HL-60/S4 treated with phorbol 12-myristate 13-acetate at 8.2 ng/mL for 4 days and 3 days (cell line): Measurements from ENCODE around the gene HES4.
"Not testable (repeated sequence)": the region's sequence is repeated elsewhere in the genome, so short reads cannot be mapped to it uniquely, and the experiment has no call there.

Experiments
- in situ Hi-C: fragments of 300-500 bp; cut with MboI; formaldehyde crosslinking; loops from 2 replicates; pipeline ENCODE4 v1.15.0; 2022; ENCODE audit warnings: low sequenced_read_pairs

Gene HES4

GRCh38 chr1:1000357-1001056 lies 610 bp upstream of the HES4 start:
- in situ Hi-C loops: no loop called here

- in situ Hi-C loops: no loop called here
Measured at GRCh38 chr1:998995-999724, 737 bp downstream of the HES4 start.

GRCh38 chr1:998745-998994 lies 1.2 kb downstream of the HES4 start:
- in situ Hi-C loops: no loop called here

GRCh38 chr1:997993-998744 lies 1.7 kb downstream of the HES4 start:
- in situ Hi-C loops: no loop called here

GRCh38 chr1:997713-997992 lies 2.2 kb downstream of the HES4 start:
- in situ Hi-C loops: no loop called here

GRCh38 chr1:996851-997712 lies 2.8 kb downstream of the HES4 start:
- in situ Hi-C loops: no loop called here

GRCh38 chr1:995665-996633 lies 3.9 kb downstream of the HES4 start:
- in situ Hi-C loops: no loop called here

- in situ Hi-C loops: not testable (repeated sequence)
Measured at GRCh38 chr1:994546-994945, 5.4 kb downstream of the HES4 start.

GRCh38 chr1:993379-993995 lies 6.4 kb downstream of the HES4 start:
- in situ Hi-C loops: no loop called here

- in situ Hi-C loops: no loop called here
Measured at GRCh38 chr1:992362-992761, 7.5 kb downstream of the HES4 start.

GRCh38 chr1:991895-992294 lies 8.0 kb downstream of the HES4 start:
- in situ Hi-C loops: no loop called here

GRCh38 chr1:991275-991674 lies 8.6 kb downstream of the HES4 start:
- in situ Hi-C loops: not testable (repeated sequence)

- in situ Hi-C loops: not testable (repeated sequence)
Measured at GRCh38 chr1:988061-988460, 11.8 kb downstream of the HES4 start.

GRCh38 chr1:985126-985525 lies 14.8 kb downstream of the HES4 start:
- in situ Hi-C loops: no loop called here

GRCh38 chr1:984476-984814 lies 15.5 kb downstream of the HES4 start:
- in situ Hi-C loops: no loop called here

- in situ Hi-C loops: no loop called here
Measured at GRCh38 chr1:983798-984475, 16.0 kb downstream of the HES4 start.

GRCh38 chr1:982765-983436 lies 17.0 kb downstream of the HES4 start:
- in situ Hi-C loops: no loop called here

GRCh38 chr1:981955-982558 lies 17.8 kb downstream of the HES4 start, which contains the start of gene PERM1:
PERM1 (minus strand) TSS chr1:982093; CDS start chr1:981029, 1,064 bp downstream.
- in situ Hi-C loops: no loop called here
